Gastrocnemius medialis (tissue), 4 donors: ENCODE data around the gene WNK2. TPM values are rescaled to one million over a fixed set of nuclear protein-coding genes. Genes with fewer than 3 reads are reported as not detected.

Experiments
- ATAC-seq, 2 donors: fragments of 150-250 bp; one replicate each; pipeline ENCODE4 v1.9.1; 2016
- DNase-seq, 2 donors: peaks; one replicate each; pipeline ENCODE4 v3.0.0-alpha.2; 2019
- H3K27ac ChIP-seq, 4 donors: fragments of 200-600 bp; sonication (generic); 1 replicate in 1 of 4; 2 replicates in 3 of 4; pipeline ENCODE4 v1.5.1; 2016 to 2018; ENCODE audit warnings: mild to moderate bottlenecking in 2 of 4, moderate library complexity in 1 of 4
- H3K27me3 ChIP-seq, 3 donors: fragments of 200-600 bp; sonication (generic) in 2 of 3; 1 replicate in 1 of 3; 2 replicates in 2 of 3; pipeline versions ENCODE4 v1.5.1 to v1.6.0; 2016 to 2019; ENCODE audit warnings: mild to moderate bottlenecking in 1 of 3, moderate library complexity in 1 of 3
- H3K36me3 ChIP-seq, 2 donors: fragments of 200-600 bp; sonication (generic) in 1 of 2; one replicate each; pipeline ENCODE4 v1.5.1; 2017 to 2018
- H3K4me1 ChIP-seq, 2 donors: fragments of 200-600 bp; sonication (generic) in 1 of 2; one replicate each; pipeline ENCODE4 v1.5.1; 2016 to 2017; ENCODE audit warnings: mild to moderate bottlenecking in 2 of 2
- H3K4me3 ChIP-seq, 4 donors: fragments of 200-600 bp; sonication (generic) in 3 of 4; 1 replicate in 1 of 4; 2 replicates in 3 of 4; pipeline ENCODE4 v1.5.1; 2016 to 2019; ENCODE audit warnings: mild to moderate bottlenecking in 2 of 4
- H3K9me3 ChIP-seq, 3 donors: fragments of 200-600 bp; sonication (generic) in 2 of 3; 1 replicate in 1 of 3; 2 replicates in 2 of 3; pipeline ENCODE4 v1.5.1; 2016 to 2019
- POLR2A ChIP-seq, 2 donors: fragments of 450-650 bp; IDR thresholded peaks; one replicate each; pipeline ENCODE4 v1.6.1; 2017; ENCODE audit warnings: antibody characterized with exemption in 2 of 2, mild to moderate bottlenecking in 2 of 2, moderate library complexity in 2 of 2
- in situ Hi-C, 4 donors: fragments of 200-750 bp; cut with MboI; loops; one replicate each; pipeline versions ENCODE4 v1.15.0 to v1.8.0; 2017; ENCODE audit warnings: low sequenced_read_pairs in 4 of 4
- intact Hi-C: fragments of 100-400 bp; cut with DNase I; formaldehyde crosslinking; loops from one replicate; pipeline ENCODE4 v1.15.1; 2023; ENCODE audit warnings: low total_unique reads
- total RNA-seq, 4 donors: library from RNA; depleted of rRNA; stranded (reverse); fragments of >200 nt; gene quantifications; one replicate each; pipeline versions ENCODE4 v1.1.0 to v1.2.3, GENCODE V29; 2016
- TF ChIP-seq, protein P1 (sequence below), 5 experiments: fragments of 450-650 bp in 3 of 5; fragments of 200-600 bp in 2 of 5; sonication (generic) in 2 of 5; IDR thresholded peaks in 4 of 5; conservative IDR thresholded peaks in 1 of 5; 1 replicate in 4 of 5; 2 replicates in 1 of 5; pipeline ENCODE4 v1.5.1; 2016 to 2019; ENCODE audit warnings: antibody characterized with exemption in 5 of 5, mild to moderate bottlenecking in 3 of 5, moderate library complexity in 3 of 5

WNK2 gene
- total RNA-seq, 4 donors from 2014 or later, result 11.3 to 43.0 (median 24.7) TPM

DNA sequence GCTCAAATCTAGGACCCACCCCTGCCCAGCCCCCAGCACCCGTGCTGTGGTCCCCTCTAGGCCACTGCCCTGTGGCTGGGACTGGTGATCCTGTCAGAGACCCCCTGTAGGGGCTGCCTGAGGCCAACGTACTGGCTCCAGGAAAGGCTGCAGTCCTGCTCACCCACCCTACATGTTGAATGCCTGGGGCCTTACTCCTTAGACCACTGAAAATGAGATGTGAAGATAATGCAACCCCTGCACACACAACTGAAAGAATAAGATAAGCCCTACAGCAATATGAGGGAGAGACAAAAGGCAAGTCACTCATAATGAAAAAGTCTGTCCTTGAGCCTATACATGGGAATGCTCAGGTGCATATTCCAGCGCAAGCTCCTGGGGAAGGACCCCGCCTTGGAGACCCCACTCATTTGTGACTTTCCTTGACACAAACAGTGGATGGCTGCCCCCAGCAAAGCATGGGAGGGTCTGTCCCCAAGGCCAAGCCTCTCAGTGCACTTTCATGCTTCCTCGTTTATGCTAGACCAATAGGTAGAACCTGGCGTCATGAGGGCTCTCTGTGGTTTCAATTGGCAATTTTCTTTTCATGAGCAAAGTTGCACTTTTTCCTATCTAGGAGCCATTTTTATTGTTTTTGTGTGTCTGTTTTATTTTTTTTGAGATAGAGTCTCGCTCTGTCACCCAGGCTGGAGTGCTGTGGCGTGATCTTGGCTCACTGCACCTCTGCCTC is 12.5 kb upstream of the WNK2 start:
- intact Hi-C loops (no loop called here), in situ Hi-C loops (loop anchor here (25.0 kb wide), 2 partner anchors 391 to 791 kb away; partner anchors contain the start of gene BARX1 (in 2 of the 4))
- Histone ChIP-seq H3K27ac (no peak overlapping the region), H3K4me3 (no peak overlapping the region), H3K27me3 (no peaks in the 10 kb centered on the region), H3K9me3 (no peaks in the 10 kb centered on the region), H3K4me1 (peaks cover 8 to 13% of the 10 kb centered on the region in 2 donors), H3K36me3 (no peaks in the 10 kb centered on the region)
- DNase-seq (no peak), ATAC-seq (no peak)
- TF ChIP-seq, protein P1, sequence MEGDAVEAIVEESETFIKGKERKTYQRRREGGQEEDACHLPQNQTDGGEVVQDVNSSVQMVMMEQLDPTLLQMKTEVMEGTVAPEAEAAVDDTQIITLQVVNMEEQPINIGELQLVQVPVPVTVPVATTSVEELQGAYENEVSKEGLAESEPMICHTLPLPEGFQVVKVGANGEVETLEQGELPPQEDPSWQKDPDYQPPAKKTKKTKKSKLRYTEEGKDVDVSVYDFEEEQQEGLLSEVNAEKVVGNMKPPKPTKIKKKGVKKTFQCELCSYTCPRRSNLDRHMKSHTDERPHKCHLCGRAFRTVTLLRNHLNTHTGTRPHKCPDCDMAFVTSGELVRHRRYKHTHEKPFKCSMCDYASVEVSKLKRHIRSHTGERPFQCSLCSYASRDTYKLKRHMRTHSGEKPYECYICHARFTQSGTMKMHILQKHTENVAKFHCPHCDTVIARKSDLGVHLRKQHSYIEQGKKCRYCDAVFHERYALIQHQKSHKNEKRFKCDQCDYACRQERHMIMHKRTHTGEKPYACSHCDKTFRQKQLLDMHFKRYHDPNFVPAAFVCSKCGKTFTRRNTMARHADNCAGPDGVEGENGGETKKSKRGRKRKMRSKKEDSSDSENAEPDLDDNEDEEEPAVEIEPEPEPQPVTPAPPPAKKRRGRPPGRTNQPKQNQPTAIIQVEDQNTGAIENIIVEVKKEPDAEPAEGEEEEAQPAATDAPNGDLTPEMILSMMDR (IDR thresholded peaks at IDR 0.05 in 4 of 5, conservative IDR thresholded peaks at IDR 0.05 in 1 of 5), result no peak
- no peak for TF ChIP-seq POLR2A (IDR thresholded peaks at IDR 0.05)

DNA sequence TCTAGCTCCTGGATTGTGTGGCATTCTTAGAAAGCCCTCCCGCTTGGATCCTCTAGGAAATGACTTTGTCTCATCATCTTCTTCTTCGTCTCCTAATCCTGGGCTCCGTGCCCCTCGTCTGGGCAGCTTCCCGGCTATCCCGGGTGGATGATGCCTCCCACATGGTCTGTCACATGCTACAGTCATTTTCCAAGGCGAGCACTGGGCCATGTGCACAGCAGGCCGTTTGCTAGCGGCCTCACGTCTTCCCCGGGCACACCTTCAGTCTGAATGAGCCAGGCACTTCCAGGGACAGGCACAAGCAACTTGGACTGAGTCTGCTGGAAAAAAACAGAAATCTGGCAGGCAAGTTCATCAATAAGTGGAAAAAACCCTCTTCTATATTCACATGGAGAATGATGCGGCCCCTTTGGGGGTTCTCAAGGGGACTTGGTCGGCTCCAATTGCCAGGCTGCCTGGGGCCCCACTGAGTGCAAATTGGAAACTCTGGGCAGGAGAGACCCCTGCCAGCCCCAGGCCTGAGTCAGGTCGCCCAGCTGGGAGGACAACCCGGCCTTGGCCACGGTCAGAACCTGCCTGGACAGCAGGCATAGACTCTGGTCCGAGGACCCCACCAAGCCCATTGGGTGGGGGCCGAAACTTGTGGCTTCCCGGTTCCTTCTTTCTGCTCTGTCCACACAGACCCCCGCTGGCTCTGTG is 11.1 kb upstream of the WNK2 start:
- no peak for ATAC-seq
- peaks cover 8 to 12% of the 10 kb centered on the region in 2 donors for H3K4me1 ChIP-seq
- in situ Hi-C loops, result loop anchor here (25.0 kb wide), 2 partner anchors 389 to 789 kb away; partner anchors contain the start of gene BARX1 (in 2 of the 4)

DNA sequence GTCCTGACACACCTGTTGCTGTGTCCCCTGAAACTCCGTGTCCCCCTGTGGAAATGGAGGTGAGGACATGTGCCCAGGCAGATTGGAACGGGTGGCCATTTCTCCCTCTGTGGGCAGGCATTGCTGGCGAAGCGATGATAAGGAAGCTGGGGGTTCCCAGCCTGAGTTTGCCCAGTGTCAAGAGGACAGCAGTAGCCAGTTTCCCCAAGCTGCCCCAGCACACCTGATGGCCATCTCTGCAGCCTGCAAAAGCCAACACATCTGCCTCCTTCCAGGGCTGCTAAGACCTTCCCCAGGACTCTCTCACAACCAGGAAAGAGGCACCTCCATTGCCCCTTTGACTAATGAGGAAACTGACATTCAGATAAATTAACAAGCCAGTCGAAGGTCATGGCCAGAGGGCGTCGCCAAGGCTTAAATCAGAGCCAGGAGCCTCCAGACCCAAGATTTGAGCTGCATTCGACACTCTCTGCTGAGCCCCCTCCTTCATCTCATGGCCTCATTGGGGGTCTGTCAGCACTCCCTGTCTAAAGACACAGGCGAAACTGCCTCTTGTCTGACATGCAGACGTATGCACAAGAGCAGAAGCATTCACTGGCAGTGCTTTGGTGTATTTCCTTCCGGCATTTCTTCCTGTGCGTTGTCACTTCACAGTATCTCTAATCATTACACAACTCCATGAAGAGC is 10.4 kb upstream of the WNK2 start:
- Histone ChIP-seq H3K4me1 (peaks cover 3 to 5% of the 10 kb centered on the region in 2 donors), H3K4me3 (no peak overlapping the region), H3K27me3 (no peaks in the 10 kb centered on the region), H3K9me3 (no peaks in the 10 kb centered on the region), H3K27ac (no peak overlapping the region), H3K36me3 (no peaks in the 10 kb centered on the region)
- ATAC-seq (no peak), DNase-seq (no peak)
- TF ChIP-seq, protein P1 (IDR thresholded peaks at IDR 0.05 in 4 of 5, conservative IDR thresholded peaks at IDR 0.05 in 1 of 5), result no peak
- no peak for TF ChIP-seq POLR2A (IDR thresholded peaks at IDR 0.05)
- intact Hi-C loops, result no loop called here
- in situ Hi-C loops, result loop anchor here (25.0 kb wide), 2 partner anchors 389 to 789 kb away; partner anchors contain the start of gene BARX1 (in 2 of the 4)

More for the DNA sequence above, 11.1 kb upstream of the WNK2 start:
- Histone ChIP-seq H3K27ac (no peak overlapping the region), H3K4me3 (no peak overlapping the region), H3K27me3 (no peaks in the 10 kb centered on the region), H3K36me3 (no peaks in the 10 kb centered on the region), H3K9me3 (no peaks in the 10 kb centered on the region)
- DNase-seq, result no peak
- intact Hi-C loops, result no loop called here
- TF ChIP-seq, protein P1 (IDR thresholded peaks at IDR 0.05 in 4 of 5, conservative IDR thresholded peaks at IDR 0.05 in 1 of 5), result no peak

DNA sequence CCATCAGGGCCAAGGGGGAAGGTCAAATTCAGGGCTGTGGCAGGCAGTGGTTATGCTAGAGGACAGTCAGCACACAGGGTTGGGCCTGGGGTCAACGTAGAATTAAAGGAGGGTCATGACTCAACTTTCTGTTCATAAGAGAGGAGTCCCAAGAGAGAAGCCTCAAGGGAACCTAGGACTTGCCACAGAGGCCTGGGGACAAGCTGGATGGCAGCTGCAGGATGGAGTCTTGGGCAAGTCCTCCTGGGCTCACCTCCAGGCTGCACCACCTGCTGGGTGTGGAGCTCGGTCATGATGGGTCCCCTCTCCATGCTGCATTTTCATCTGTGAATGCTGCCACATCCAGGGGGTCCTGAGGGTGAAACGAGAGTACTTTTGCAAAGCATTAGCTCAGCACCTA is 9.0 kb upstream of the WNK2 start:
- Histone ChIP-seq H3K4me3 (no peak overlapping the region), H3K9me3 (no peaks in the 10 kb centered on the region), H3K27me3 (no peaks in the 10 kb centered on the region), H3K4me1 (no peaks in the 10 kb centered on the region), H3K27ac (no peak overlapping the region), H3K36me3 (no peaks in the 10 kb centered on the region)
- peak in 1 of 2 donors; percentile 63 for DNase-seq
- TF ChIP-seq, protein P1 (IDR thresholded peaks at IDR 0.05 in 4 of 5, conservative IDR thresholded peaks at IDR 0.05 in 1 of 5), result no peak
- TF ChIP-seq POLR2A (IDR thresholded peaks at IDR 0.05), result no peak
- intact Hi-C loops (no loop called here), in situ Hi-C loops (loop anchor here (25.0 kb wide), 2 partner anchors 387 to 787 kb away; partner anchors contain the start of gene BARX1 (in 2 of the 4))
- peak; percentile 27 to 83 for ATAC-seq
